ENCODE results near the gene CFAP410.
"Not testable (repeated sequence)": the region's sequence is repeated elsewhere in the genome, so short reads cannot be mapped to it uniquely, and the experiment has no call there.

Gene CFAP410

DNA sequence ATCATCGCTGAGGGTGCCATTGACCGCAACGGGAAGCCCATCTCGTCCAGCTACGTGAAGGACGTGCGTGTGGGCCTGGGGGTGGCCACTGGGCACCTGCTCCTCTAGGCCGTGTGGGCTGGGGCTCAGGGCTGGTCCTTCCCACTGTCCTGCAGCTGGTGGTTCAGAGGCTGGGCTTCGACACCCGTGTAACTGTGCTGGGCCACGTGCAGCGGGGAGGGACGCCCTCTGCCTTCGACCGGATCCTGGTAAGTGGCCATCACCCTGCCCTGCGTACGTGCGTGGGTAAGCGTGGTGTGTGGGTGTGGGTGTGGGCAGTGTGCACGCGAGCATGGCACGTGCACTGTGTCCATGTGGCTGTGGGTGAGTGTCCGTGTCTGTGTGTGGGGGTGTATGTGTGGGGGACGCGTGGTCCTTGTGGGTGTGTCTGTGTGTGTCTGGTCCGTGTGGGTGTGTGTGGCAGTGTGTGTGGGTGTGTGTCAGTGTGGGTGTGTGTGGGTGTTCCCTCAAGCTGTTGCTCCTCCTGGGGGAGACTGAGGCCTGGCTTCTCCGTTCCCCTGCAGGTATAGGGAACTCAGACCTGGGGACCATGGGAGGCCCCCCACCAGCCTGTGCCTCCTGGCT lies 22.8 kb downstream of the CFAP410 start:
- DNase-seq (ENCODE audit: low spot score), result no peak

DNA sequence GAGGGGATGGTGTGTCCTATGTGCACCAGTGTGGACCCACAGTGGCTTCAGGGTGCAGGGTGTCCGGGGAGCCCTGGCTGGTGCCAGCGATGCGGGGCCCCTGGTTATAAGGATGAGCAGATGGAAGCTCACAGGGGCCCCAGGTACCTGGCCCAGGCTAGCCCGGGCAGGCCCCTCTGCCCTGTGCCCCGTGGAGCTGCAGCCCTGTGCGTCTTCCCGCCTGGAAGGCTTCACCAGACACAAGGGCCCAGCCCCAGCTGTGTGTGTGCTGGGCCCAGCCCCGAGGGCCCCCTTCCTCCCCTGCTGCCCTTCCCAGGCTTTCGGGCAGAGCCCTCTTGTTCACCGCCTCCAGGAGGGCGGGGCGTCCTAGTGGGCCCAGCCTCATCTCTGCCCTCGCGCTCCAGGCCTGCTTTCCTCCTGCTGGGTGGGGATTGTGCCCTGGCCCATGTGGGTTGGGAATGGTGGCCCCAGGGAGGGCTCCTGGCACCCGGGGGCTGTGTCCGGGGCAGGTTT lies 23.4 kb downstream of the CFAP410 start:
- no peak for DNase-seq (ENCODE audit: low spot score)

DNA sequence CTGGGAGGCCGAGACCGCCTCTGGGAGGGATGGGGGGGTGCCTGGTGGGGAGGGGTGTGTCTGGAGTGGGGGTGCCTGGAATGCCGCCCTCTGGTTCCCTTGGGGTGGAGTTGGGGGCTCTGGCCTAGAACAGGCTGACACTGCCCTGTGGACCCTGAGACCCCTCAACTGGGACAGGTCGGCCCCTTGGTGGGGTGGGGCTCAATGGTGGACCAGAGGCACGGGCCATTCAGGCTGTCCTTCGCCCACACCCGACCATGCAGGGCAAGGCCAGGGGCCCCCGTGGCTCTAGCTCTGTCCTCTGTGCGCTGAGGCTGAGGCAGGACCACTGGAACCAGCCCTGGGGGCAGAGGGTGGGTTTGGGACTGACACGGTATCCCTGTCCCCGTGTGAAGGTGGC lies 24.6 kb downstream of the CFAP410 start:
- no peak for DNase-seq (ENCODE audit: low spot score)

DNA sequence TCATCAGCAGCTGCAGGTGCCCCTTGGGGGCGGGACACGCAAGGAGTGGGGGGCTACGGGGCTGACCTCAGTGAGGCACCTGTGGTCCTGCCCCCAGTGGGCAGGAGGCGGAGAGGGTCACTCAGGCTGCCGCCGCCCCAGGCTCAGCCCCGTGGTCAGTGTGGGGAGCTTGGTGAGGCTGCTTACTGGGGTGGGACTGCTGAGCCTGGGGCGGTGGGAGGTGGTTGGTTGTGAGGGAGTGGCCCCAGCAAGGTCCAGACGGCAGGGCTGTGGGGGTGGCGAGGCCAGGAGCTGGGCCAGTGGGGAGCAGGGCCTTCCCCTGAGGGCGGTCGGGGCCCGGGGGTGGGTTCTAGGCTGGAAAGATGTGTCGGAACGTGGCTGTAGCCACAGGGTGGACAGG lies 25.1 kb downstream of the CFAP410 start:
- DNase-seq (ENCODE audit: low spot score), result no peak

DNA sequence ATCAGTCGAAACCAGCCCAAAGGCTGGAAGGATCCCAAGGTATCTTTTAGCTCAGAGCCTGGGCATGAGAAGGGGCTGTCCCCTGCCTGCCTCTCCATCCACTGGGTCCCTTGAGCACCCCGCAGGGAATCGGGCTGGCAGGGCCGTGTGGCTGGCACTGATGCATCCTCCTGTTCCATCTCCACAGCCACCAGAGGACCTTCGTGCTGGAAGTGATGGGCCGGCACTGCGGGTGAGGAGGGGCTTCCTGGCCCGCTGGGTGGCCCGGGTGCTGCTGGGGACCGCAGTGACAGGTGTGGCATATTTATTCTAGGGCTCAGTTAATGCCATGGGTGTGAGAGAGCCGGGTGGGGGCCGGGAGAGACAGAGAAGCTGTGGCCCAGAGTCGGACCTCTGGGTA lies 25.7 kb downstream of the CFAP410 start:
- DNase-seq (ENCODE audit: low spot score), result no peak

DNA sequence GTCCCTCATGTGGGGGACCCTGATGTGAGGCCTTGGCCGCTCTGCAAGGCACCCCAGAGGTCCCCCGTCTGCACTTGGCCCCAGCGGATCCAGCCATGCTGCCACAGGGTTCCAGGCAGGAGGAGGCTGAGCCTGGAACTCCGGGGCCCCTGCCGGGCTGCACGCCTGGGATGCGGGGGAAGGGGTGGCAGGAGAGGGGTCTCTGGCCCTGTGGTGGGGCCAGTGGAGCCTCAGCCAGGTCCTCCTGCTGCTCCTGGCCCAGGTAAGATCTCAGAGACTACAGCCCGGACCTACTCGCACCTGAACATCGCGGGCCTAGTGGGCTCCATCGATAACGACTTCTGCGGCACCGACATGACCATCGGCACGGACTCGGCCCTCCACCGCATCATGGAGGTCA lies 26.5 kb downstream of the CFAP410 start:
- no peak for DNase-seq (ENCODE audit: low spot score)

DNA sequence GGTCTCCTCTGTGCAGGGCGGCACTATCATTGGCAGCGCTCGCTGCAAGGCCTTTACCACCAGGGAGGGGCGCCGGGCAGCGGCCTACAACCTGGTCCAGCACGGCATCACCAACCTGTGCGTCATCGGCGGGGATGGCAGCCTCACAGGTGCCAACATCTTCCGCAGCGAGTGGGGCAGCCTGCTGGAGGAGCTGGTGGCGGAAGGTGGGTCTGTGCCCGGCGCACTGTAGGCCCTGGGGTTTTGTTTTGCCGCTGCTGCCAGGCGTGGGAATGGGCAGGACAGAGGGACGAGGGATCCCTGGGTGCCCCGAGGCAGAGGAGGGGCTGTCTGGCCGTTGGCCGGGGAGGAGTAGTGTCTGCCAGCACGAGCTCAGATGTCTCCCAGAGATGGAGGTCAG lies 27.1 kb downstream of the CFAP410 start:
- no peak for DNase-seq (ENCODE audit: low spot score)

DNA sequence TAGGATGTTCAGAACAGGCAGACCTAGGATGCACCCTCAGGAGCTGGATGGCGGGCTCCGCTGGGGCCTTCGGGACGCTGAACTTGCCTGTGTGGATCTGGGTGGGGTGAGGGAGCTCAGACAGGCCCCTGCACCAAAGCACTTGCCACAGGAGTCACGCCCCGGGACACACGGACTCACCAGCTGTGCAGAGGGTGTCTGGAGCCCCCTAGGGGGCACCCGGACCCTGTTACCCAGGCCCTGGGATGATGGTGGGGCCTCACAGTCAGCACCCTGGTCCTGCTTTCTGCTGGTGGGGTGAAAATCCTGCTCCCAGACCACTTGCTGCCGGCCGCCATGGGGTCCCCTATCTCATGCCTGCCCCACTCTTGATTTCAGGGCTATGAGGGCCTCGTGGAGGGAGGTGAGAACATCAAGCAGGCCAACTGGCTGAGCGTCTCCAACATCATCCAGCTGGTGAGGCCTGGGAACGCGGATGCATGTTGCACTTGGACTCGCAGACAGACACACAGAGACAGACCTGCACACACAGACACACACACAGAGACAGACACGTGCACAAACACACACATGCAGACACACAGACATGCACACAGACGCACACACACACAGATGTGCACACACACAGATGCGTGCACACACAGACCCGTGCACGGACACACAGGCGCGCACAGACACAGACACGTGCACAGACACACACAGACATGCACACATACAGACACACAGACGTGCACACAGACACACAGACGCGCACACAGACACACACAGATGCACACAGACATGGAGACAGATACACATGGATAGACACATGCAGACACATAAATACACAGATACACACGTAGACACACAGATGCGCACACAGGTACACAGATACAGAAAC lies 28.3 kb downstream of the CFAP410 start:
- DNase-seq (ENCODE audit: low spot score), result no peak

DNA sequence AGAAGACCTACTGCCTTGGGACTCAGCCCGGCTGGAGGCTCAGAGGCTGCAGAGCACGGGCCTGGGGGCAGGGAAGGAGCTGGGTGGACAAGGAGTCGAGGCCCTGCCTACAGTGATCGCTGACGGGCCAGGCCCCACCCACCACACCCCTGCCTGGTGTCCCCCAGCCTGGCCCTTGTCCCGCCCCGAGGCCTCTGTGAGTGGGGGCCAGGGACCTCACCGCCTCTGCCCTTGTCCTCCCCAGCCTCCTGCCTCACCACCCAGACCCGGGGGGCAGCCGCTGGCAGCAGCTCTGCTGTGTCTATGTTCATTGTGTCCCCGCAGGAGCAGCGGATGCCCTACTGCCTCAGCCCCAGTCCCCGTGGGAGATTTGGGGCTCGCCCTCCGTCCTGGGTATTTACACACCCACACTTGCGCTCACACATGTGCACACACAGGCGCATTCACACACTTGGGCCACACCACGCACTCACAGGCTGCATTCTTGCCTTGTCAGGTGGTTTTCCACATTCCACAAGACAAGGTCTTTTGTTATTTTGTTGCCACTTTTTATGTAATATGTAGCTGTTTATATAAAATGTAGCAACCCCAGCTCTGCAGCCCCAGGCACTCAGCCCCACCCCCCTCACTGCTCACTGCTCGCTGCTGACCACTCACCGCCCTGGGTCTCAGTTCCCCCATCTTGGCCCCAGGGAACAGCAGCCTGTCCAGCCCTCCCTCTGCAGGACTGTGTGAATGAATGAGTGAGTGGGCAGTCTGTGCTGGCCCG lies 32.1 kb downstream of the CFAP410 start:
- no peak for DNase-seq (ENCODE audit: low spot score)

DNA sequence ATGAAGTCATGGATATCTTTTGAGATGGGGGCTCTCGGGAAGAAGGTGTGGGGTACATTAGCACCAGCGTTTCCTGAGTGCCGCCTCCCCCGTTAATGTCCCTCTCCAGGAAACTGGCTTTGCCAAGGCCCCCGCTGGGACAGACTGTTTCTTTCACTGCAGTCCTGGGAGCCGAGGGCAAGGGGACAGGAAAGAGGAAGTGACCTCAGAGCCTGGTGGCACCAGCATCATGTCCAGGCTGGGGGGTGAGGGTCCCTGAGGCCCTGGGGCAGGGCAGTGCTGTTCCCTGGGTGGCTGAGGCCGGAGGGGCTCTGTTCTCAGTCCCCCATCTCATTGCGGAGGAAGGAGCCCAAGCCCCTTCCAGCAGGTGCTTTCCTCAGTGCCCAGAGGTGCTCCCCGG lies 33.5 kb downstream of the CFAP410 start:
- DNase-seq (ENCODE audit: low spot score), result no peak

DNA sequence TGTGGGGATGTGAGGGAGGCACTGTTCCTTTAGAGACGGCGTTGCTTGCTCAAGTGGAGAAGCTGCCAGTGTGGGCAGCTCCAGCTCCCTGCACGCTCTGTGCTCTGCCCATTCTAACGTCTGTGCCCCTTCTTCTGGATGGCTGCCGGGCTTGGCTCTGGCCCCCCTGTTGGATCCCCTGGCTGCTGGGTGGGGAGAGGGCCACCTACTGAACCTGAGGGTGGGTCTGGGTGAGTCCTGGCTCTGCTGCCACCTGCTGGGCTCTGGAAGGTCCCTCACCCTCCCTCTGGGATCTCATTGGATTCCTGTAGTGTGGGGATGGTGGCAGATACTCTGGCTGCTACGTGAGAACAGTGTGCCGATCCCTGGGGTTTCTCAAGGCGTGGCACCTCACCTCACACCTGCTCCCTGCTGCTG lies 34.3 kb downstream of the CFAP410 start:
- peak; percentile 66 for DNase-seq (ENCODE audit: low spot score)

DNA sequence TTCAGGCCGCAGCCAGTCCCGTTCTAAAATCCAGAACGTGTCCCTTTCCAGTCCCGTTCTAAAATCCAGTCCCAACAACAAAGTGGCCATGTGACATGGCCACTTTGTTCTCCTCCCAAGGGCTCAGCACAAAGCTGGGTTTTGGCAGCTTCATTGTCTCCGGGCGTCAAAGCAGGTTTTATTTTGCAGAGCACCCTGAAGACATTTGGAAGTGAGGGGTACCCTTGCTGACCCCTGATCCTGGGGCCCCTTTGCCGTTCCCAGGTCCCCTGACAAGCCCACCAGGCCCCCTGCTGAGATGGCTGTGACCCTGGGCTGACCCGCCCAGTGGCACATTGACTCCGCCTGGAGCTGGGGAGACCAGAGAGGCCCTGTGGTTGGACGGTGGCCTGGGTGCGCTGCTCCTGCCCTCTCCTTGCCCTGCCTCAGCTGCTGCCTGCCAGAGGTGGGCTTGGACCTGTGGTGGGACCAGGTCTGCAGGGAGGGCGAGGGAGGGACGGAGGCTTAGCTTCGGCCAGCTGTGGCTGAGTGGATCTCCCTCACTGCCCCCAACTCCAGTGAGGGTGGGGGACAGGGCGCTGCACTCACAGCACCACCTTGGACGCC lies 35.1 kb downstream of the CFAP410 start:
- DNase-seq (ENCODE audit: low spot score), result no peak

DNA sequence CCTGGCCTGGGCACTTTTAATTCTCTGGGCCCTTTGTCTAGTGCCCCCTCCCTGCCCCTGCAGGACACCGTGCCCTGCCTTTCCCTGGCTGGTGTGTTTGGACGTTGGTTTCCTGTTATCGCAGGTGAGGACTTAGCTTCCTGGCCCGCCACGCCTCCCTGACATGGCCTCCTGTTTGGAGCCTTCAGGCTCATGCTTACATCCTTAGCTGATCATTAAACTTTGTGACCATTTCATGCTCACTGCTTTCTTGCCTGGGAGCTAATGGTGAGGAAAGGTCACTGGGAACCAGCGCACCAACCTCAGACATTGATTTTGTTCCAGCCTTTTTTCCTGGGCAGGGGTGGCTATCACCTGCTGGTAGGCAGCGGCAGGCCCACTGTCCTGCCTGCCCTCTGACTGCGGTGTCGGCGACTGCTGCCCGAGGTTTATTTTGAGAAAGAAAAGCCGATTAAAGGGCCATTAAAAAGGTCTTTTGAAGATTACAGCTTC lies 35.7 kb downstream of the CFAP410 start:
- DNase-seq (ENCODE audit: low spot score), result no peak

DNA sequence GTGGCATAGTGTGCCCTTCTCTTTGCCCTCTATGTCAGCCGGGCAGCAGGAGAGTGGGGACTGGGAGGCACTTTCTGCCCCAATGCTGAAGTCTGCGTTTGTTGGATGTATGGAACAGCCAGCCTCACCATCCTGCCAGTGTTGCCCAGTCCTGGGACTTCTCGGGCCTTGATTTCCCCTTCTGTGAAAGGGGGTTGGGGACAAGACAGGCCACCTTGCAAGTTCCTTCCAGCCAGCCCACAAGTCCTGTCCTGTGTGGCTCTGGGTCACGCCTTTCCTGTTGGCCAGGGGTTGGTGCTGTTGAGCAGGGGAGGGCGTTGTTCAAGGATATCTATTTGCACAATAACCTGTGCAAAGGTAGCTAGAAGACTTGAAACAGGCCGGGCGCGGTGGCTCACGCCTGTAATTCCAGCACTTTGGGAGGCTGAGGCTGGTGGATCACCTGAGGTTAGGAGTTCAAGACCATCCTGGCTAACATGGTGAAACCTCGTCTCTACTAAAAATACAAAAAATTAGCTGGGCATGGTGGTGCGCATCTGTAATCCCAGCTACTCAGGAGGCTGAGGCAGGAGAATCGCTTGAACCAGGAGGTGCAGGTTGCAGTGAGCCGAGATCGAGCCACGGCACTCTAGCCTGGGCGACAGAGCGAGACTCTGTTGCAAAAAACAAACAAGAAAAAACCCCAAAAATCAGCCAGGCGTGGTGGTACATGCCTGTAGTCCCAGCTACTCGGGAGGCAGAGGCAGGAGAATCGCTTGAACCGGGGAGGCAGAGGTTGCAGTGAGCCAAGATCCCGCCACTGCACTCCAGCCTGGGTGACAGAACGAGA lies 36.4 kb downstream of the CFAP410 start:
- DNase-seq (ENCODE audit: low spot score), result not testable (repeated sequence)

DNA sequence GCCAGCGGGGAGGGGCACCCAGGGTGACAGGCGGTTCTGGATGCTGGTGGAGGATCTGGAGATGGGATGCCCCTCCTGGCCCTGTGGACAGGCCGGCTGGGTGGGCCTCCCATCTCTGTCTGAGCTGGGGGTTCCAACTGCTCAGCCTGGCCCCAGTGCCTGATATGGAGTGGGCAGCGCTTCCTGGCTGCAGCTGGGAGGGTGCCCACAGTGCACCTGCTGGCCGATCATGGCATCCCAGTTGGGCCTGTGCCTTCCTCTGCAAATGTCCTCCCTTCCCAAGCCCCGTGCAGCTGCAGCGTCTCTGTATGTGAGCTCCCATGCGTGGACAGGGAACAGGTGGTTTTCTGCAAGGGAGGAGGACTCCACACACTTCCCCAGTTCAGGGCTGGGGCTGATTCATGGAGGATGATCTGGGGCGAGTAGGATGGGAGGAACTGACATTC lies 37.2 kb downstream of the CFAP410 start:
- DNase-seq (ENCODE audit: low spot score), result no peak

DNA sequence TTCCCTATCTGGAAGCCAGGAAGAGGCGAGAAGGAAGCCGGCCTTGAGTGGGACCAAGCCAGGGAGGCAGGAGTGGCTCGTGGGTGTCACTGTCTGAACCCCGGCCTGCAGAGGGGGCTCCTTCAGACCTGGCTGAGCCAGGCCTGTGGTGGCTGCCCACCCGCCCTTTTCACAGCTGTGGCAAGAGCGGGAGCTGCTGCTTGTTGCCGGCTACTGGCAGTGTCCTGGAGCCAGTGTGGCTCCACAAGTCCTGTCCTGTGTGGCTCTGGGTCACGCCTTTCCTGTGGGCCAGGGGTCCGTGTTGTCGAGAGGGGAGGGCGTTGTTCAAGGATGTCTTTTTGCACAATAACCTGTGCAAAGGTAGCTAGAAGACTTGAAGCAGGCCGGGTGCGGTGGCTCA lies 38.0 kb downstream of the CFAP410 start:
- no peak for DNase-seq (ENCODE audit: low spot score)

DNA sequence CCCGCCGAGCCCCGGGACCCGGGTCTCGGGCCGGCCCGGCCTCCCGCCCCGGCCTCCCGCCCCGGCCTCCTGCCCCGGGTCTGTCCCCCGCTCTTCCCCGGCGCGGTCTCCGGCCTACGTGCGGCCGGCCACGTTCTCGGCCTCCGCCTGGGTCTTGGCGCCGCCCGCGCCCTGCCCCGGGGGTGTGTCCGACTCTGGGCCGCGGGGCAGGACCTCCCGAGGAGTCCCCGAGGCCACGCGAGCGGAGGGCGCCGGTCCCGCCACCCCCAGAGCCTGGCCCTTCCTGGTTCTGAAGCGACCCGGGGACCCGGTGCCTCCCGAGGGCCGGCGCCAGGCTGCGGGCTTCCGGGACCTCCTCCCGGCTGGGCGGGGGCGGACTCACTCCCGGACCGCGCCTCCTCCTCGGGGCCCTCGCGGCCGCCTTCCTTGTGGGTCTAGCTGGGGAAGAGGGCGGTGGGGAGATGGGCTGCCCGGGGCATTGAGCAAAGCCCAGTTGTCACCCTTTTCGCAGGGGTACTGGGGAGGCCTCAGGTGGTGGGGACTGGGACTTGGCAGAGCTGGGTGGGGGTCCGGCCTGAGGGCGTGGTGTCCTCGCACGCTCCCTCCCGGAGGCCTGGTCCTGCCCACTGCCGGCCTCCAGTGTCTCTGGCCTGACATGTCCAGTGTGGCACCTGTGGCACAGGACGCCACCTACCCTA lies 38.8 kb downstream of the CFAP410 start:
- DNase-seq (ENCODE audit: low spot score), result peak; percentile 84

DNA sequence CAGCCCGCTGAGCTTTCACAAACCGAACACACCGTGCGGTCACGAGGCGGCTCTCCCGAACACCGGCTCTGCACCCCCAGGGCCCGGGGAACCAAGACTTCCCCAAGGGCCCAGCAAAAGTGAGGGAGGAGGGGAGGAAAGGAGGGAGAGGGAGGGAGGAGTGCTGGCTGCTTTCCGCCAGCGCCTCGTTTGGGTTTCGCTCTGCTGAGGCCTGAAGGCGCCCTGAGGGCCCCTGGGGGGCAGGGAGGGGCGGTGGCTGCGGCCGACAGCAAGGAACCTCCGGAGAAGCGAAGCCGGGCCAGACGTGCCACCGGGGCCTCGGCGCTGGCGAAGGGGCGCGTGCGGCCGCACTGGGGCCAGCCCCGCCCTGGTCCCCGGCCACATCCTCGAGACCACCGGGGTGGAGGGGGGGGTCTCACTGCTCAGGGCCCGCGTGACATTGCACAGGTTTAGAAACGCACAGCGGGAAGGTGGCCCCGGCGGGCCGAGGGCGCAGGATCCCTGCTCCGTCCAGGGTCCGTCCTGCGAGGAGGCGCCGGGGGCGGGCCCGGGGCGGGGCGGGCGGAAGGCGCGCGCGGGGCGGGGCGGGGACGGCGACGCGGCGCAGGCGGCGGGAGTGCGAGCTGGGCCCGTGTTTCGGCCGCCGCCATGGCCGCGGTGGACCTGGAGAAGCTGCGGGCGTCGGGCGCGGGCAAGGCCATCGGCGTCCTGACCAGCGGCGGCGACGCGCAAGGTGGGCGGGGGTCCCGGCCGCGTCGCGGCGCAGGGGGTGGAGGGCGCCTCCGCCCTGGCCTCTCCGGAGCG lies 39.5 kb downstream of the CFAP410 start, which contains the start of gene PFKL:
Gene PFKL (plus strand): TSS at position 596 of the 804 bp plus-strand sequence. CDS start 53 bp downstream, at position 649.
- DNase-seq (ENCODE audit: low spot score), result peak; percentile 87

DNA sequence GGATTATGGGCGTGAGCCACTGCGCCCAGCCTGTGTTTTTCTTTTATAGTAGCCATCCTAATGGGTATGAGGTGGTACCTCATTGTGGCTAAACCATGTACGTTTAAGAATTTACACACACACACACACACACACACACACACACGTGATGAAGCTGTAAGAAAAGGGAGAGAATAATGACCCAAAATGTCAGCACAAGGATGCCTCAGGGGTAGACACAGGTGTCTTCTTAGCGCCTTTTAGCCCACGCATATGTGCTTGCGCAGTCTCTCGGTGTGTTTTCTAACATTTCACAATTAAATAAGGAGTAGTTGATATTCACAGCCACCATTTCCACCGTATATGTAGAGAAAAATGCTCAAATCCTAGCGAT lies 40.1 kb downstream of the CFAP410 start:
- DNase-seq (ENCODE audit: low spot score), result no peak

All from germinal center (tissue), 1 donor.